GM03348 (cell line): Measurements from ENCODE around the gene LMNTD2.

ENCODE experiments used
- DNase-seq: peaks from one replicate; pipeline ENCODE4 v3.0.0; 2012; ENCODE audit warnings: low spot score

LMNTD2 gene

DNA sequence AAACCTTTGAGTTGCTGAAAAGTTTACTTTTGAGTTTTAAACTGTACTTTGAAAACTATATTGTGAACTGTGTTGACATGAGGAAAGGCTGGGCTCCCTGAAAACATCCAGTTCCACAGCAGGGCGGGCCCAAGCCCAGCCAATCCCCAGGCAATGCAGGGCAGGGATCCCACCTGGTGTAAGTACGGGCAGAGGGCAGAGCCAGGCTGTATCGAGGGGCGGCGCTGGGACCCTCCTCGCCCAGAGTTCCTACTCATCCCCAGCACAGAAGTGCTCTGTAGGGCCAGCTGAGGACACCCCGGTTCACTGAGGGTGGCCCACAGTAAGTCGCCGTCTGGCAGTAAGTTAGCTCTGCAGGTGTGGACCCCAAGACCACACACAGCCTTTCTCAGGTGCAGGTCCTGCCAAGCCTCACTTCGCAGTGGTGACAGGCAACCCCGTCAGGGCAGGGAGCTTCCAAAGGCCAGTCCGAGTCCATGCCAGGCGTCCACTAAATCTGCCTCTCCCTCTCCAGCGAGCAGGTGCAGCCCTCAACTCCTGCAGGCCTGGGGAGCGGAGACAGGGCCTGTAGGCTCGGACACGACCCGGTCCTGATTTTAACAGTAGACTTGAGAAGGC lies 6.6 kb upstream of the LMNTD2 start:
- no peak for DNase-seq

DNA sequence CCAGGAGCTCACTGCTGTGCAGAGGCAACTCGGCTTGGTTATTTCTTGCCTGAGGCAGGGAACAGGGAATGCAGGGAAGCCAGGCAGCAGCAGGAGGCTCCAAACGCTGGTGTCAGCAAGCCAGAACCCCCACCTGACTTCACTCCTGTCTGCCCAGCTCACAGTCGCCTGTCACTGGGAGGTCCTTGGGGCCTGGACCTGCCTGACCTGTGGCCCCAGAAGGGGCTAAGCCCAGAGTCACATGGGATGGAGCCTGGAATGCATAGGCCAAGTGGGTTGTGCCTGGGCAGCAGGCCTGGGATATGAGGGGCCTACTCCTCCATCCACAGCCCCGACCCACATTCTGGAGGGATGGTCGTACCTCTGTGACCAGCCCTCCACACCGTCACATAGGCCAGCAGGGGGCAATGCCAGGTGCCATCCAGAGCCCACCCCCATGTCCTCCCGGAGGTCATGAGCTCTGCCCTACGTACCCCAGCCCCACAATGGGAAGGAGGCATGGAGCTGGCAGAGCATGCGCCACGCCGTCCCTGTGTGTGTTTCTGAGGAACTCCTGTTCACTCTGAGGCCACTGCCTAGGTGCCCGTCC lies 5.5 kb upstream of the LMNTD2 start:
- no peak for DNase-seq

DNA sequence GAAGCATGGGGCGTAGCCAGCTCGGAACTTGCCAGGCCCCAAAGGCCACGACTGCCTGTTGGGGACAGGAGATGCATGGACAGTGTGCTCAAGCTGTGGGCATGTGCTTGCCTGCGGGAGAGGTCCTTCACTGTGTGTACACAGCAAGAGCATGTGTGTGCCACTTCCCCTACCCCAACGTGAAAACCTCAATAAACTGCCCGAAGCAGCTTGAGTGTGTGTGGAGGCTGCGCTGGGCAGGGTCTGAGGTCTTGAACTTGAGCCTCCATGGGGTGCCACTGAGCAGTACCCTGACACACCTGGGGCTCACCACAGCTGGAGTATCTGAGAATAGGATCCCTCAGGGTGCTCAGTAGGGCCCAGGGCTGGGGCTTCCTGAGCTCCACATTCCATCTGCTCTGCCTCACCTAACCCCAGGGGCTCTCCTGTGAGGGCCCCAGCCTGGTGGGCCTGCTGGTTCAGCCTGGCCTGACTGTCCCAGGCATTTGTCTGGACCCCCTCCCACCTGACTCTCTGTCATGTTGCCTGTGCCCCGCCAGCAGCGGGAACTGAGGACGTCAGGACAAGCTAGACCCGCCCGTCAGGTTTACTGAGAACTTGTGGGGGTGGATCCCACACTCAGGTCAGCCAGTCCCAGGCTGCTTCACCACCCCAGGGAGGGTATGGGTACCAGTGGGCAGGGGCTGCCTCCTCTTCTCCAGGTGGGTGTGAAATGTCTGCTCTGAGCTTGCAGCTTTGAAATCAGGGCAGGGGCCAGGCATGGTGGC lies 3.5 kb upstream of the LMNTD2 start:
- no peak for DNase-seq

- DNase-seq: no peak
Observed at GRCh38 chr11:563066-563811, 2.7 kb upstream of the LMNTD2 start.

GRCh38 chr11:562046-562645 lies 1.6 kb upstream of the LMNTD2 start:
- DNase-seq: no peak

DNA sequence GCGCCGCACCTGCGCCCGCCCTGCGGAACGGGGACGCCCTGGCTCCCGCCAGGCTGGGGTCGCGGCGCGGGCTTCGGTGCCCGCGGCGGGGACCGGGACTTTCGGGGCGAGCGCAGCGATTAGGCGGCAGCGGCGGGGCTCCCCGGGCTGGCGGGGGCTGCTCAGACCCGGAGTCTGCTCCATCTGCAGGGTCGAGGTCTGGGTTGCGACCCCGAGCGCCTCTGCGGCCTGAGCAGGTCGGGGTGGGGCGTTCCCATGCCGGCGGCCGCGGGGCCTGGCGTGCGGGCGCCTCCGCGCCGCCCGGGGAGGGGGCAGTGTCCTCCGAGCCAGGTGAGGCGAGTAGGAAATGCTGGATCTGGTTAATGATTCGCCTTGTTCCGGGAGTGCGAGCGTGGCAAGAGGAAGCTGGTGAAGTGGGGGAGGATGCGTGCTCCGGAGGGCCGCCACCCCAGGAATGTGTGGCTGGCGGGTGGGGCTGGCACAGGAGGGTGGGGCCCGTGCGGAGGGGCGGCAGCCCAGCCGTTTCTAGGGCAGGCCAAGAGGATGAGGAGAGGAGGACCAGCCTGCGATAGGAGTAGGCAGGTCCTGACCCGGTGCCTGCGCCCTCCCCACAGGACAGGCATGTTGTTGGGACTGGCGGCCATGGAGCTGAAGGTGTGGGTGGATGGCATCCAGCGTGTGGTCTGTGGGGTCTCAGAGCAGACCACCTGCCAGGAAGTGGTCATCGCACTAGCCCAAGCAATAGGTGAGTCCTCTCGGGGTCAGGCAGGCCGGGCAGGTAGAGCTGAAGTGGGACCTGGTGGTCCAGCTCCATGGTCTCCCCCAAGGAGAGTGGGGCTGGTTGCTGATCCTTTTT lies 838 bp upstream of the LMNTD2 start:
- peak; percentile 60 for DNase-seq

- no peak for DNase-seq
Observed at GRCh38 chr11:559712-560304, 730 bp downstream of the LMNTD2 start.

DNA sequence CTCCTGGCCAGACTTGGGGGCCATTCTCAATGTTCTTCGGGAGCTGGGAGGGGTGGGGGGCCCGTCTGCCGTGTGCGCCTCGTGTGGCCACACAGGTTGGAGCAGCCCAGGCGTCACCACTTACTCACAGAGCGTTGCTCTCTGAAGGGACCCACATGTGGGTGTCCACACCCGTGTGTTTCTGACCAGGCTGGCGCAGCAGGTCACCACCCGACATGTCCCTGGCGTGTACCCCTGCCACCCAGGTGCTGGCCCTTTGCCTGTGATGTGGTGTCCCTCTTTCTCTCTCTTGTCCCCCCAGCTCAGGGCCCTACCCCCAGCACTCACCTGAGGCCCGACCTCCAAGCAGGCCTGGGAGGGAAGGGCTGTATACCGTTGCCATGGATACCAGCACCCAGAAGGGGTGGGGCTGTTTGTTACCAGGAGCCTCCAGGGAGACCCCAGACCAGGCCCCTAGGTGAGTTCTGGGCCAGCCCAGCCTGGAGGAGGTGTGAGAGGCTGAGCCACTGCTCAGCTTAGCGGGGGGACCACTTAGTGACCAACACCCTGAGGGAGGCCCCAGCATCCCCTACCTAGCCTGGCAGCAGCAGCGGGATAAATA lies 1.4 kb downstream of the LMNTD2 start:
- no peak for DNase-seq

GRCh38 chr11:558503-558902 lies 2.0 kb downstream of the LMNTD2 start:
- no peak for DNase-seq

DNA sequence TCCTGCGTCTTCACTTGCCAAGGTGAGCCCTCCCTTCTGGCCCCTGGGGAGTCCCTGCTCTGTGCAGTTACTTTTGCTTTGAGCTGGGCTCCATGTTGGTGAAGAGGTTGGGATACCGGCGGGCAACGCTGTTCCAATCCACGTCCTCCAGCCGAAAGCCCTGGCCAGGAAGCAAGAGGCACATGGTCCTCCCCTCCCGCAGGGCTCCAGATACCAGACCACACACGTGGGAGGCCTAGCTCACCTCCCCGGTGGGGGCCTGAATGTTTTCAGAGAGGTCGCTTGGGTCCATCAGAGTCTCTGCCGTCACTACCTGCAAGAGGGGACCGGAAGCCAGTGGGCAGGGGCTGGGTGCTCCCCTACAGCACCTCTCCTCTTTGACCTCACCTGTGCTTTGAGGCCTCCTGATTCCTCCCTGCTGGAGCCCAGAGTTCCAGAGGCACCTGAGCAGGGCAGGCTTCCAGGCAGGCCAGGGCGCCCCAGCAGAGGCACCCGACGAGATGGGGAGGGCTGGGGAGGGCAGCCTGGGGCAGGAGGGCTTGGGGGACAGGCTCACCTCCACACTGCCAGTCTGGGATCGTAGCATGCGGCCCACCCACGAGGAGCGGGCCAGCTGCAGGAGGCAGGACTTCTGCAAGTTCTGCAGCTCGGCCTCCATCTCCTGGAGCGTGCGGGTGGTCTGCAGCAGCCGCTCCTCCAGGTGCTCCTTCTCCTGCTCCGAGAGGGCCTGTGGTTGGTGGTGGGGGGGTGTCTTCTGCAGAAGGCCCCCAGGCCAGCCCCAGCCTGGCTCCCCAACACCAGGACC lies 3.0 kb downstream of the LMNTD2 start:
- no peak for DNase-seq

- DNase-seq: no peak
Observed at GRCh38 chr11:556662-557256, 3.8 kb downstream of the LMNTD2 start.

GRCh38 chr11:555780-556661 lies 4.5 kb downstream of the LMNTD2 start:
- DNase-seq: no peak

GRCh38 chr11:555227-555779 lies 5.2 kb downstream of the LMNTD2 start:
- DNase-seq: no peak

GRCh38 chr11:554428-555226 lies 5.9 kb downstream of the LMNTD2 start:
- peak; percentile 73 for DNase-seq

DNA sequence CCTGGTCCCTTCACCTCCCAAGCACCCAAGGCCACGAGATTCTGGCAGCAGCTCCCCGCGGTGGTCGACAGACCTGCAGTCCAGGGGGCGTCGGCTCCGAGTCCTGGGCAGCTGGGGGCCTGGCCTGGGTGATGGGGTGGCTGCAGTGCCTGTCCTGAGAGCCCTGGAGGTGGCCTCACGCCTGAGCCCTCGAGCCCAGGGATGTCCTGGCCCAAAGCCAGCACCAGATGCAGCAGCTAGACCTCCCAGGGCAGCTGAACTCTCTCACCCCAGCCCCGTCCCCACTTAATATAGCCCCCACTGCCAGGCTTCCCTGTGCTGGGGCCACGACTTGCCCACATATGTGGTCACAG lies 6.6 kb downstream of the LMNTD2 start:
- no peak for DNase-seq

GRCh38 chr11:553083-553987 lies 7.2 kb downstream of the LMNTD2 start:
- no peak for DNase-seq
